DMS 273 (cell line): ENCODE data around the gene ZMYM3.
"Not testable (repeated sequence)": the region's sequence is repeated elsewhere in the genome, so short reads cannot be mapped to it uniquely, and the experiment has no call there.

ENCODE experiments used
- DNase-seq: peaks from one replicate; lab custom pipeline; 2025; ENCODE audit not compliant: unreplicated experiment; lab: John Stamatoyannopoulos, UW

The ZMYM3 gene

GRCh38 chrX:71254092-71254963, at the start of gene ZMYM3:
TSS of gene ZMYM3 (minus strand) at chrX:71254140. CDS start at chrX:71253255, 885 bp downstream.
- peak; percentile 95 for DNase-seq

DNA sequence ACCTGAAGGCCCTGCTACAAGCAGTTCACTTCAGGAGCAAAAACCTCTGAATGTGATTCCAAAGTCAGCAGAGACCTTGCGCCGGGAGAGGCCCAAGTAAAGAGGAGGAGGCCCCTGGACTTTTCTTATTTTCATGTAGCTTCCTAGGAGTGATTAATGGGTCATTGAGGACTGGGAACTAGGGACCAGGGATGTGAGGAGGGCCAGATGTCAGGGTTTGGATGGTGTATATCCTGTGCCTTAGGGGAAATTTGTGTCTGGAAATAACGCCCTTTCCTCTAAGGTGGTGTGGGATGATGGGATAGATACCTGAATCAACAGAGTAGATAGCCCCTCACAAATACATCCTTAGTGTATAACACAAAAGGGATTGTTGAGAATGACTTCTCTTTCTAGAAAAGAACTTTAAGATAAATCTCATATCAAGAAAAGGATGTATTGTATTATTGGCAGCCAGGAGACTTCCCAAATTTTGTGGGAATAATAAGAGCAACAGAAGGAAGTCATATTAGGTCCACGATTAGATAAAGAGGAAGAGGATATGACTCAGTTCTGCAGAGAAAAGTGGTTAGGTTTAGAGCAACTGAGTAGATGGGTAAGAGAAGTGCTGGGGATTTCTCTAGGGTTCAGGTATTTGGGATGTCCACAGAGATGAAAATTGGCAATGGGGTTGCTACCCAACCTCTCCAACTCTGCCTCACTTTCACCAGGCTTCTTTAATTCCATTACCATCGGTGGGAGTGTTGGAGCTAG, 48.7 kb upstream of the ZMYM3 start:
- no peak for DNase-seq

GRCh38 chrX:71301195-71301924, 47.4 kb upstream of the ZMYM3 start, which contains the start of gene ITGB1BP2:
TSS of gene ITGB1BP2 (plus strand) at chrX:71301750. CDS start at chrX:71301807, 57 bp downstream.
- peak; percentile 86 for DNase-seq

GRCh38 chrX:71300495-71300894, 46.6 kb upstream of the ZMYM3 start:
- DNase-seq: not testable (repeated sequence)

- DNase-seq: not testable (repeated sequence)
These were observed 46.1 kb upstream of the ZMYM3 start for GRCh38 chrX:71300064-71300463.

GRCh38 chrX:71298119-71298518, 44.2 kb upstream of the ZMYM3 start:
- DNase-seq: no peak

- no peak for DNase-seq
These were observed 42.9 kb upstream of the ZMYM3 start for GRCh38 chrX:71296806-71297205.

GRCh38 chrX:71292669-71293365, 38.9 kb upstream of the ZMYM3 start:
- no peak for DNase-seq

GRCh38 chrX:71291381-71291780, 37.4 kb upstream of the ZMYM3 start:
- DNase-seq: no peak

DNA sequence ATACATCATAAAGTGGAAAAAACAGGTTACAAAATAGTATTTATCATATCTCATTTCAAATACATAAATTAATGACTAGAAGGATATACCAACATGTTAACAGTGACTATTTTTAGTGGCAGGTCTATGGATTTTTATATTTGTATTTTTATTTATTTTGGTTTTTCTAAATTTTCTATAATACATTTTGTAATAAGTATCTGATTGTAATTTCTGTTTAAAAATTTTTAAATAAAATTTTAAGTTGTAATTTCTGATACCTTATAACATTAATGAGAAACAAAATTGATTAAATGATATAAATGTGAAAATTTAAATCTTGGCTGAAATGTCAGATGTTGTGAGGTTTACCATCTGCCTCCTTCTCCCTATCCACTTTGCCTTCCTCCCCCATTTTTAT, 32.0 kb upstream of the ZMYM3 start:
- DNase-seq: no peak

- DNase-seq: peak; percentile 100
These were observed 29.6 kb upstream of the ZMYM3 start, which contains the start of gene NONO for GRCh38 chrX:71283403-71284143. TSS of gene NONO (plus strand) at chrX:71283635. CDS start at chrX:71290638, 7,003 bp downstream.

DNA sequence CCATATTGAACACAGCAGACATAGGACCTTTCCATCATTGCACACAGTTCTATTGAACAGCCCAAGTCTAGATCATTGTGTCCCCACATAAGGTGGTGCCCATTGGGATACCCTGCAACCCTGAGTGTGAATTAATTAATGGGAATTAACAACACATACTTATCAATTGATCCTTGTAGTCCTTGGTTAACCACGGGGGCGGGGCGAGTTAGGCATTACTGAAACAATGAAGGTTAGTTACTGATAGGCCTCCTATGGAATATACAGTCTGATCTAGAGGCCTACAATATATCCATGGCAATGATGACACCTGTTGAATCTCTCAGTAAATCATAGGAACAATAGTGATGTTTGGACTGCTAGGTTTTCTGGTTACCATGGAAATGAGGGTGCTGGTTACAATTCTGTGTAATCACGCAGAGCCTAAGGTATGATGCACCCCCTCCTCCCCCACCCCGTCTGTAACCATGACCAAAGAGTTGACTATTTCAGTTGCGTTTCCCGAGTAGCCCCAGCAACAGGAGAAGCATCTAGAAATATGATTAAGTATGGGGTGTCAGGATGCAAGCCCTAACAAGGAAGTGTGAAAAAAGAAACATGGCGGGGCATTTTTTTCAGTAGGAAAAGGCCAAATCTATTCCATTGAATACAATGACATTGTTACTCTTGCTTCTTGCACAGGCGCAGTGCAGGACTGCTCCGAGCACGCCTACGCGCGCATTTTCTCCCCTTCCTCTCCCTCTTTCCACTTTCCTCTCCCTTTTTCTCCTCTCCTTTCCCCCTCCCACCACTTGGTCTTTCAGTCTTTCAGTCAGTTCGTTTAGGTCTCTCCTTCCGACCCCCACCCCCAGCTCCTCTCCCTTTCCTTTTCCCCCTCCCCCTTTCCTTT, 28.8 kb upstream of the ZMYM3 start:
- no peak for DNase-seq

DNA sequence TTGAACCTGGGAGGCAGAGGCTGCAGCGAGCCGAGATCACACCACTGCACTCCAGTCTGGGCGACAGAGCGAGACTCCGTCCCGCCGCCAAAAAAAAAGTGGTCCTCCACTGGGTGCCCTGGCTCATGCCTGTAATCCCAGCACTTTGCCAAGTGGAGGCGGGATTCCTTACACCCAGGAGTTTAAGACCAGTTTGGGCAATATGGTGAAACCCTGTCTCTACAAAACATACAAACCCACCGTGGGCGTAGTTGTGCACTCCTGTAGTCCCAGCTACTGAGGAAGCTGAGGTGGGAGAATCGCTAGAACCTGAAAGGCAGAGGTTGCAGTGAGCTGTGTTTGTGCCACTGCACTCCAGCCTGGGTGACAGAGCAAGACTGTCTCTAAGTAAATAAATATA, 27.4 kb upstream of the ZMYM3 start:
- not testable (repeated sequence) for DNase-seq

DNA sequence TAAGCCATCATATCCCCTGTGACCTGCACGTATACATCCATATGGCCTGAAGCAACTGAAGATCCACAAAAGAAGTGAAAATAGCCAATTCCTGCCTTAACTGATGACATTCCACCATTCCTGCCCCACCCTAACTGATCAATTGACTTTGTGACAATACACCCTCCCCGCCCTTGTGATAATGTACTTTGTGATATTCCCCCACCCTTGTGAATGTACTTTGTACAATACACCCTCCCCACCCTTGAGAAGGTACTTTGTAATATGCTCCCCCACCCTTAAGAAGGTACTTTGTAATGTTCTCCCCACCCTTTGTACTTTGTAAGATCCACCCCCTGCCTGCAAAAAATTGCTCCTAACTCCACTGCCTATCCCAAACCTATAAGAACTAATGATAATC, 18.4 kb upstream of the ZMYM3 start:
- DNase-seq: not testable (repeated sequence)

- no peak for DNase-seq
These were observed 16.0 kb upstream of the ZMYM3 start for GRCh38 chrX:71269801-71270395.

- DNase-seq: not testable (repeated sequence)
These were observed 14.7 kb upstream of the ZMYM3 start for GRCh38 chrX:71268624-71269023.

DNA sequence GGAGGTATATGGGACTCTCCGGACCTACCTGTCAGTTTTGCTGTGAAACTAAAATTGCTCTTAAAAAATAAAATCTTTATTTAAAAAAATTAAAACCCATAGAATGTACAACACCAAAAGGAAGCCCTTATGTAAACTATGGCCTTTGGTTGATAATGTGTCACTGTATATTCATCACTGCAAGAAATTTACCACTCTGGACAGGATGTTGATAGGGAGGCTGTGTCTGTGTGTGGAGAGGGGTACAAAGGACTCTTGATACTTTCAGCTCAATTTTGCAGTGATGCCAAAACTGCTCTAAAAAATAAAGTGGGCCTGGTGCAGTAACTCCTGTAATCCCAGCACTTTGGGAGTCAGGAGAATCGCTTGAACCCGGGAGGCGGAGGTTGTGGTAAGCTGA, 2.9 kb upstream of the ZMYM3 start:
- no peak for DNase-seq

- DNase-seq: no peak
These were observed 2.1 kb upstream of the ZMYM3 start for GRCh38 chrX:71256051-71256450.
